ENCODE results near the gene PWWP3B.

GRCh38 chrX:106170318-106170717 lies 2.2 kb downstream of the PWWP3B start:
- no peak for TF ChIP-seq CTCF (tag by site-specific recombination; IDR thresholded peaks at IDR 0.05)
- TF ChIP-seq ZNF776 (tag by site-specific recombination; IDR thresholded peaks at IDR 0.05; ENCODE audit: borderline replicate concordance), result no peak
- no peak for TF ChIP-seq ZBTB6 (tag by site-specific recombination; IDR thresholded peaks at IDR 0.05)
- no peak for TF ChIP-seq PRDM10 (tag by site-specific recombination; IDR thresholded peaks at IDR 0.05)
- TF ChIP-seq, protein P1, sequence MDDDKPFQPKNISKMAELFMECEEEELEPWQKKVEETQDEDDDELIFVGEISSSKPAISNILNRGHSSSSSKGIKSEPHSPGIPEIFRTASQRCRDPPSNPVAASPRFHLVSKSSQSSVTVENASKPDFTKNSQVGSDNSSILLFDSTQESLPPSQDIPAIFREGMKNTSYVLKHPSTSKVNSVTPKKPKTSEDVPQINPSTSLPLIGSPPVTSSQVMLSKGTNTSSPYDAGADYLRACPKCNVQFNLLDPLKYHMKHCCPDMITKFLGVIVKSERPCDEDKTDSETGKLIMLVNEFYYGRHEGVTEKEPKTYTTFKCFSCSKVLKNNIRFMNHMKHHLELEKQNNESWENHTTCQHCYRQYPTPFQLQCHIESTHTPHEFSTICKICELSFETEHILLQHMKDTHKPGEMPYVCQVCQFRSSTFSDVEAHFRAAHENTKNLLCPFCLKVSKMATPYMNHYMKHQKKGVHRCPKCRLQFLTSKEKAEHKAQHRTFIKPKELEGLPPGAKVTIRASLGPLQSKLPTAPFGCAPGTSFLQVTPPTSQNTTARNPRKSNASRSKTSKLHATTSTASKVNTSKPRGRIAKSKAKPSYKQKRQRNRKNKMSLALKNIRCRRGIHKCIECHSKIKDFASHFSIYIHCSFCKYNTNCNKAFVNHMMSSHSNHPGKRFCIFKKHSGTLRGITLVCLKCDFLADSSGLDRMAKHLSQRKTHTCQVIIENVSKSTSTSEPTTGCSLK (tag by site-specific recombination; IDR thresholded peaks at IDR 0.05), result no peak
